HCT116 (cell line): ENCODE measurements around the gene FECH. TPM values are rescaled to one million over a fixed set of nuclear protein-coding genes. Genes with fewer than 3 reads are reported as not detected.

ENCODE experiments used
- ATAC-seq: fragments of 200-7000 bp; cut with Tn5 transposase; 2 replicates; pipeline ENCODE4 v1.9.1; 2020; ENCODE audit warnings: mild to moderate bottlenecking, moderate library complexity
- BruUV-seq: library from RNA; stranded (reverse); fragments of 400-500 nt; replicated peaks from 2 replicates; lab custom pipeline; 2021; lab: Mats Ljungman, UMichigan
- CTCF ChIA-PET: fragments of 300-600 bp; sonication (Branson Sonifier 250); formaldehyde crosslinking; loops from one replicate; lab custom pipeline; 2021; ENCODE audit warnings: antibody characterized with exemption; lab: Charles Lee
- POLR2A ChIA-PET: fragments of 300-600, 350-600 bp; sonication (Branson Sonifier 250); formaldehyde crosslinking; loops from one replicate; lab custom pipeline; 2021; ENCODE audit warnings: antibody characterized with exemption; lab: Charles Lee
- RAD21 ChIA-PET, 2 experiments: fragments of 300-600 bp; sonication (Branson Sonifier 250); formaldehyde crosslinking; loops; one replicate each; lab custom pipeline; 2023; ENCODE audit warnings: low total read pairs in 2 of 2; ENCODE audit not compliant: uncharacterized antibody in 2 of 2, unreplicated experiment in 2 of 2, low non-redundant PET in 1 of 2; lab: Charles Lee
- DNase-seq: peaks from one replicate; pipeline ENCODE4 v3.0.0-alpha.2; 2010; ENCODE audit warnings: low read depth, low spot score
- H2AFZ ChIP-seq: fragments of 200-600 bp; shearing (Covaris generic), sonication (generic); 2 replicates; pipeline ENCODE4 v1.6.1; 2017; ENCODE audit warnings: low read depth, mixed run types, mixed read lengths, antibody characterized with exemption, low read length; ENCODE audit not compliant: poor library complexity, severe bottlenecking
- H3K27ac ChIP-seq: 2 replicates; pipeline ENCODE4 v1.5.1; 2012; ENCODE audit warnings: low read depth, low read length
- H3K27me3 ChIP-seq: fragments of 200-600 bp; sonication (generic); 2 replicates; pipeline ENCODE4 v1.6.1; 2016; ENCODE audit warnings: mixed run types, low read length, mixed read lengths; ENCODE audit not compliant: insufficient read depth
- H3K36me3 ChIP-seq, 2 experiments: fragments of 200-500 bp in 1 of 2; fragments of 200-600 bp in 1 of 2; sonication (Bioruptor generic) in 1 of 2; sonication (generic) in 1 of 2; 2 replicates each; pipeline versions ENCODE4 v1.5.1 to v1.6.1; 2014 to 2016; ENCODE audit warnings: low read length in 2 of 2, inconsistent platforms in 1 of 2, mixed read lengths in 1 of 2, mixed run types in 1 of 2; ENCODE audit not compliant: insufficient read depth in 2 of 2, control insufficient read depth in 1 of 2
- H3K4me1 ChIP-seq, 2 experiments: fragments of 200-600 bp in 1 of 2; sonication (generic) in 1 of 2; 2 replicates each; pipeline versions ENCODE4 v1.5.1 to v1.6.1; 2012 to 2017; ENCODE audit warnings: low read length in 2 of 2, inconsistent platforms in 1 of 2, mild to moderate bottlenecking in 1 of 2, mixed read lengths in 1 of 2, mixed run types in 1 of 2, moderate library complexity in 1 of 2; ENCODE audit not compliant: insufficient read depth in 2 of 2, control insufficient read depth in 1 of 2
- H3K4me2 ChIP-seq: fragments of 200-600 bp; sonication (generic); 2 replicates; pipeline ENCODE4 v1.6.1; 2017; ENCODE audit warnings: mixed run types, low read length, mixed read lengths
- H3K4me3 ChIP-seq, 2 experiments: fragments of 200-600 bp in 1 of 2; sonication (generic) in 1 of 2; replicated peaks in 1 of 2; 2 replicates each; pipeline ENCODE4 v1.5.1; 2011 to 2016; ENCODE audit warnings: low read length in 2 of 2, control low read depth in 1 of 2, low read depth in 1 of 2, mild to moderate bottlenecking in 1 of 2, mixed read lengths in 1 of 2, mixed run types in 1 of 2
- H3K79me2 ChIP-seq: fragments of 200-600 bp; sonication (generic); 2 replicates; pipeline ENCODE4 v1.6.1; 2017; ENCODE audit warnings: mild to moderate bottlenecking, mixed run types, low read length, moderate library complexity, mixed read lengths; ENCODE audit not compliant: insufficient read depth
- H3K9ac ChIP-seq: fragments of 200-600 bp; sonication (generic); 2 replicates; pipeline ENCODE4 v1.6.1; 2016; ENCODE audit warnings: low read length, mixed read lengths
- H3K9me2 ChIP-seq: fragments of 200-600 bp; sonication (generic), shearing (Covaris generic); 2 replicates; pipeline ENCODE4 v1.6.1; 2017; ENCODE audit warnings: mixed run types, mild to moderate bottlenecking, moderate library complexity; ENCODE audit not compliant: insufficient read depth
- H3K9me3 ChIP-seq, 2 experiments: fragments of 200-500 bp in 1 of 2; fragments of 200-600 bp in 1 of 2; sonication (Bioruptor generic) in 1 of 2; sonication (generic) in 1 of 2; 2 replicates each; pipeline ENCODE4 v1.6.1; 2014 to 2017; ENCODE audit warnings: low read length in 2 of 2, mixed read lengths in 2 of 2, inconsistent platforms in 1 of 2, low read depth in 1 of 2, mild to moderate bottlenecking in 1 of 2, mixed run types in 1 of 2, moderate library complexity in 1 of 2; ENCODE audit not compliant: control insufficient read depth in 1 of 2, insufficient read depth in 1 of 2
- H4K20me1 ChIP-seq: fragments of 200-600 bp; sonication (generic), shearing (Covaris generic); 2 replicates; pipeline ENCODE4 v1.6.1; 2017; ENCODE audit warnings: mixed run types, mild to moderate bottlenecking, moderate library complexity; ENCODE audit not compliant: insufficient read depth
- CBX3 ChIP-seq: IDR thresholded peaks from 2 replicates; pipeline ENCODE4 v1.6.1; 2012; ENCODE audit warnings: low read depth
- ELF1 ChIP-seq: IDR thresholded peaks from 2 replicates; pipeline ENCODE4 v1.6.1; 2012; ENCODE audit warnings: low read depth, borderline replicate concordance
- EZH2phosphoT487 ChIP-seq: fragments of 200-600 bp; IDR thresholded peaks from 2 replicates; pipeline ENCODE4 v1.6.1; 2018; ENCODE audit warnings: antibody characterized with exemption, borderline replicate concordance
- FOSL1 ChIP-seq: IDR thresholded peaks from 2 replicates; pipeline ENCODE4 v1.6.1; 2012; ENCODE audit warnings: low read depth
- JUND ChIP-seq: IDR thresholded peaks from 2 replicates; pipeline ENCODE4 v1.6.1; 2012
- POLR2A ChIP-seq: IDR thresholded peaks from 2 replicates; pipeline ENCODE4 v1.7.0; 2011; ENCODE audit warnings: borderline replicate concordance; ENCODE audit not compliant: insufficient read depth, insufficient read length; ENCODE audit errors: extremely low read depth
- POLR2AphosphoS5 ChIP-seq: IDR thresholded peaks from 2 replicates; pipeline ENCODE4 v1.6.1; 2011; ENCODE audit warnings: mild to moderate bottlenecking, low read depth, low read length, moderate library complexity
- RAD21 ChIP-seq: IDR thresholded peaks from 2 replicates; pipeline ENCODE4 v1.6.1; 2012; ENCODE audit warnings: low read depth, mild to moderate bottlenecking
- SIN3A ChIP-seq: IDR thresholded peaks from 2 replicates; pipeline ENCODE4 v1.6.1; 2012; ENCODE audit warnings: low read depth
- SP1 ChIP-seq: IDR thresholded peaks from 2 replicates; pipeline ENCODE4 v1.6.1; 2012; ENCODE audit warnings: low read depth
- SRF ChIP-seq: IDR thresholded peaks from 2 replicates; pipeline ENCODE4 v1.6.1; 2012; ENCODE audit warnings: low read depth
- TCF7L2 ChIP-seq: IDR thresholded peaks from 2 replicates; pipeline ENCODE4 v1.7.0; 2011; ENCODE audit warnings: borderline replicate concordance, inconsistent platforms; ENCODE audit not compliant: insufficient read depth, insufficient read length; ENCODE audit errors: extremely low read depth
- YY1 ChIP-seq: IDR thresholded peaks from 2 replicates; pipeline ENCODE4 v1.6.1; 2011; ENCODE audit warnings: low read length, low read depth, moderate library complexity, mild to moderate bottlenecking; ENCODE audit not compliant: insufficient replicate concordance; ENCODE audit errors: extremely low read depth
- ZFX ChIP-seq: fragments of 450-650 bp; IDR thresholded peaks from 2 replicates; pipeline ENCODE4 v1.6.1; 2017
- ZNF274 ChIP-seq: fragments of 200-500 bp; sonication (Bioruptor generic); IDR thresholded peaks from 2 replicates; pipeline ENCODE4 v1.6.1; 2014; ENCODE audit warnings: mild to moderate bottlenecking, low read depth, low read length, inconsistent platforms
- intact Hi-C: fragments of 100-400 bp; cut with micrococcal nuclease; formaldehyde crosslinking; loops from 2 replicates; pipeline ENCODE4 v1.10.0; 2022
- total RNA-seq: library from RNA; stranded (reverse); gene quantifications from one replicate; pipeline ENCODE4 v1.2.1, GENCODE V29; 2021; ENCODE audit not compliant: unreplicated experiment
- TF ChIP-seq, protein P1 (sequence below): IDR thresholded peaks from 2 replicates; pipeline ENCODE4 v1.6.1; 2012
- TF ChIP-seq, protein P2 (sequence below): IDR thresholded peaks from 2 replicates; pipeline ENCODE4 v1.6.1; 2012
- TF ChIP-seq, protein P3 (sequence below), 3 experiments: fragments of 200-600 bp in 1 of 3; sonication (generic) in 1 of 3; IDR thresholded peaks in 2 of 3; conservative IDR thresholded peaks in 1 of 3; 2 replicates each; pipeline ENCODE4 v1.5.1; 2012 to 2017; ENCODE audit warnings: low read depth in 2 of 3, low read length in 2 of 3, antibody characterized with exemption in 1 of 3, borderline replicate concordance in 1 of 3, control low read depth in 1 of 3, mild to moderate bottlenecking in 1 of 3, mixed read lengths in 1 of 3, mixed run types in 1 of 3, moderate library complexity in 1 of 3; ENCODE audit not compliant: insufficient read depth in 1 of 3
- TF ChIP-seq, protein P4 (sequence below): IDR thresholded peaks from 2 replicates; pipeline ENCODE4 v1.6.1; 2011; ENCODE audit warnings: mild to moderate bottlenecking, low read length, moderate library complexity; ENCODE audit not compliant: insufficient replicate concordance; ENCODE audit errors: extremely low read depth

FECH gene
- total RNA-seq, 1 experiment from 2014 or later, result 42.7 TPM

DNA sequence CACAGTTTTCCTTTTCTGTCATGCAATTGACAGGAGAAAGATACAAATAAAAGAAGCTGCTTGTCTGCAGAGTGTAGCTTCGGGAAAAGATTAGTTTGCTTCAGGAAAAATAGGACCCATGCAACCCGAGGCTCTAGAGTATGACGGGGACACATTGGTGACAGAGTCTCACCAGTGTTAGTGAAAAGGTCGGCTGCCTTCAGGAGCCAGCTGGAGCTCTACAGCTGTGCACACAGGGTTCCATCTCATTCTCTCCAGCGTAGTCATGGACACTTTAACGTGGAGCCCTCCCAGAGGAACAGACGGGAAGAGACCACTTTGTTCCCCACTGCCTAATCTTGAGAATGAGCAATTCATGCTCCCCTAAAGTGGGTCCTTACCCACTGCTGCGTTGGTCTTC, 42.9 kb downstream of the FECH start:
- POLR2A ChIA-PET, result no interaction called here
- H4K20me1 ChIP-seq, result no peaks in the 10 kb centered on the region
- CTCF ChIA-PET, result no interaction called here

More for the DNA sequence above, 42.9 kb downstream of the FECH start:
- DNase-seq, result no peak
- no peaks in the 10 kb centered on the region for H3K36me3 ChIP-seq
- H3K9me2 ChIP-seq, result no peaks in the 10 kb centered on the region
- TF ChIP-seq RAD21 (no peak), YY1 (no peak), POLR2A (no peak), FOSL1 (no peak), TCF7L2 (no peak), JUND (no peak), SRF (no peak), POLR2AphosphoS5 (no peak), CBX3 (no peak), ZNF274 (no peak), SIN3A (no peak), ZFX (no peak), ELF1 (no peak), EZH2phosphoT487 (no peak), SP1 (no peak)
- TF ChIP-seq, protein P1, sequence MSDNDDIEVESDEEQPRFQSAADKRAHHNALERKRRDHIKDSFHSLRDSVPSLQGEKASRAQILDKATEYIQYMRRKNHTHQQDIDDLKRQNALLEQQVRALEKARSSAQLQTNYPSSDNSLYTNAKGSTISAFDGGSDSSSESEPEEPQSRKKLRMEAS, result no peak
- TF ChIP-seq, protein P2, sequence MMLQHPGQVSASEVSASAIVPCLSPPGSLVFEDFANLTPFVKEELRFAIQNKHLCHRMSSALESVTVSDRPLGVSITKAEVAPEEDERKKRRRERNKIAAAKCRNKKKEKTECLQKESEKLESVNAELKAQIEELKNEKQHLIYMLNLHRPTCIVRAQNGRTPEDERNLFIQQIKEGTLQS, result no peak
- TF ChIP-seq, protein P3, sequence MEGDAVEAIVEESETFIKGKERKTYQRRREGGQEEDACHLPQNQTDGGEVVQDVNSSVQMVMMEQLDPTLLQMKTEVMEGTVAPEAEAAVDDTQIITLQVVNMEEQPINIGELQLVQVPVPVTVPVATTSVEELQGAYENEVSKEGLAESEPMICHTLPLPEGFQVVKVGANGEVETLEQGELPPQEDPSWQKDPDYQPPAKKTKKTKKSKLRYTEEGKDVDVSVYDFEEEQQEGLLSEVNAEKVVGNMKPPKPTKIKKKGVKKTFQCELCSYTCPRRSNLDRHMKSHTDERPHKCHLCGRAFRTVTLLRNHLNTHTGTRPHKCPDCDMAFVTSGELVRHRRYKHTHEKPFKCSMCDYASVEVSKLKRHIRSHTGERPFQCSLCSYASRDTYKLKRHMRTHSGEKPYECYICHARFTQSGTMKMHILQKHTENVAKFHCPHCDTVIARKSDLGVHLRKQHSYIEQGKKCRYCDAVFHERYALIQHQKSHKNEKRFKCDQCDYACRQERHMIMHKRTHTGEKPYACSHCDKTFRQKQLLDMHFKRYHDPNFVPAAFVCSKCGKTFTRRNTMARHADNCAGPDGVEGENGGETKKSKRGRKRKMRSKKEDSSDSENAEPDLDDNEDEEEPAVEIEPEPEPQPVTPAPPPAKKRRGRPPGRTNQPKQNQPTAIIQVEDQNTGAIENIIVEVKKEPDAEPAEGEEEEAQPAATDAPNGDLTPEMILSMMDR (IDR thresholded peaks at IDR 0.05 in 2 of 3, conservative IDR thresholded peaks at IDR 0.05 in 1 of 3; ENCODE audit: borderline replicate concordance in 1 of 3, insufficient read depth in 1 of 3, low read depth in 2 of 3, low read length in 2 of 3), result no peak
- TF ChIP-seq, protein P4, sequence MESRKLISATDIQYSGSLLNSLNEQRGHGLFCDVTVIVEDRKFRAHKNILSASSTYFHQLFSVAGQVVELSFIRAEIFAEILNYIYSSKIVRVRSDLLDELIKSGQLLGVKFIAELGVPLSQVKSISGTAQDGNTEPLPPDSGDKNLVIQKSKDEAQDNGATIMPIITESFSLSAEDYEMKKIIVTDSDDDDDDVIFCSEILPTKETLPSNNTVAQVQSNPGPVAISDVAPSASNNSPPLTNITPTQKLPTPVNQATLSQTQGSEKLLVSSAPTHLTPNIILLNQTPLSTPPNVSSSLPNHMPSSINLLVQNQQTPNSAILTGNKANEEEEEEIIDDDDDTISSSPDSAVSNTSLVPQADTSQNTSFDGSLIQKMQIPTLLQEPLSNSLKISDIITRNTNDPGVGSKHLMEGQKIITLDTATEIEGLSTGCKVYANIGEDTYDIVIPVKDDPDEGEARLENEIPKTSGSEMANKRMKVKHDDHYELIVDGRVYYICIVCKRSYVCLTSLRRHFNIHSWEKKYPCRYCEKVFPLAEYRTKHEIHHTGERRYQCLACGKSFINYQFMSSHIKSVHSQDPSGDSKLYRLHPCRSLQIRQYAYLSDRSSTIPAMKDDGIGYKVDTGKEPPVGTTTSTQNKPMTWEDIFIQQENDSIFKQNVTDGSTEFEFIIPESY, result no peak
- no peaks in the 10 kb centered on the region for H3K27me3 ChIP-seq
- intact Hi-C loops, result no loop called here
- H3K79me2 ChIP-seq, result no peaks in the 10 kb centered on the region
- RAD21 ChIA-PET, result no interaction called here
- H3K27ac ChIP-seq, result no peak overlapping the region
- no peak overlapping the region for H2AFZ ChIP-seq
- no peaks in the 10 kb centered on the region for H3K4me1 ChIP-seq
- no peak overlapping the region for H3K4me2 ChIP-seq
- H3K9me3 ChIP-seq, result no peaks in the 10 kb centered on the region
- BruUV-seq, result no TSS peak
- H3K4me3 ChIP-seq, result no peak overlapping the region
- ATAC-seq, result no peak
- no peak overlapping the region for H3K9ac ChIP-seq
